Measurements from ENCODE around the gene PRKN.
"Not testable (repeated sequence)": the region's sequence is repeated elsewhere in the genome, so short reads cannot be mapped to it uniquely, and the experiment has no call there.

Gene PRKN

GRCh38 chr6:161876231-161876630, 851.3 kb downstream of the PRKN start:
- ATAC-seq (ENCODE audit: low read depth) (no peak), DNase-seq (ENCODE audit: low spot score) (no peak)
- H3K4me1 ChIP-seq (ENCODE audit: insufficient read depth, poor library complexity, severe bottlenecking) = no peaks in the 10 kb centered on the region
- H3K27ac ChIP-seq (ENCODE audit: poor library complexity, severe bottlenecking) = no peak overlapping the region
- no peaks in the 10 kb centered on the region for H3K9me3 ChIP-seq (ENCODE audit: severe bottlenecking)
- no peaks in the 10 kb centered on the region for H3K36me3 ChIP-seq (ENCODE audit: low read depth)
- H3K4me3 ChIP-seq (ENCODE audit: severe bottlenecking) = no peak overlapping the region
- TF ChIP-seq CTCF (IDR thresholded peaks at IDR 0.05; ENCODE audit: poor library complexity, severe bottlenecking) = no peak
- H3K27me3 ChIP-seq (ENCODE audit: insufficient read depth, poor library complexity, severe bottlenecking) = no peaks in the 10 kb centered on the region

GRCh38 chr6:161870236-161870901, 857.2 kb downstream of the PRKN start:
- Histone ChIP-seq H3K4me3 (ENCODE audit: severe bottlenecking) (no peak overlapping the region), H3K27ac (ENCODE audit: poor library complexity, severe bottlenecking) (no peak overlapping the region), H3K4me1 (ENCODE audit: insufficient read depth, poor library complexity, severe bottlenecking) (no peaks in the 10 kb centered on the region), H3K9me3 (ENCODE audit: severe bottlenecking) (no peaks in the 10 kb centered on the region), H3K36me3 (ENCODE audit: low read depth) (no peaks in the 10 kb centered on the region), H3K27me3 (ENCODE audit: insufficient read depth, poor library complexity, severe bottlenecking) (no peaks in the 10 kb centered on the region)
- DNase-seq (ENCODE audit: low spot score) (no peak), ATAC-seq (ENCODE audit: low read depth) (no peak)
- TF ChIP-seq CTCF (IDR thresholded peaks at IDR 0.05; ENCODE audit: poor library complexity, severe bottlenecking) = no peak

GRCh38 chr6:161869491-161869890, 858.1 kb downstream of the PRKN start:
- Histone ChIP-seq H3K9me3 (ENCODE audit: severe bottlenecking) (no peaks in the 10 kb centered on the region), H3K4me1 (ENCODE audit: insufficient read depth, poor library complexity, severe bottlenecking) (no peaks in the 10 kb centered on the region), H3K27me3 (ENCODE audit: insufficient read depth, poor library complexity, severe bottlenecking) (no peaks in the 10 kb centered on the region), H3K4me3 (ENCODE audit: severe bottlenecking) (no peak overlapping the region), H3K27ac (ENCODE audit: poor library complexity, severe bottlenecking) (no peak overlapping the region), H3K36me3 (ENCODE audit: low read depth) (no peaks in the 10 kb centered on the region)
- DNase-seq (ENCODE audit: low spot score) (no peak), ATAC-seq (ENCODE audit: low read depth) (no peak)
- TF ChIP-seq CTCF (IDR thresholded peaks at IDR 0.05; ENCODE audit: poor library complexity, severe bottlenecking) = no peak

GRCh38 chr6:161866570-161866969, 861.0 kb downstream of the PRKN start:
- H3K27me3 ChIP-seq (ENCODE audit: insufficient read depth, poor library complexity, severe bottlenecking) = no peaks in the 10 kb centered on the region
- DNase-seq (ENCODE audit: low spot score) (no peak), ATAC-seq (ENCODE audit: low read depth) (no peak)
- no peaks in the 10 kb centered on the region for H3K36me3 ChIP-seq (ENCODE audit: low read depth)
- H3K4me1 ChIP-seq (ENCODE audit: insufficient read depth, poor library complexity, severe bottlenecking) = no peaks in the 10 kb centered on the region
- H3K9me3 ChIP-seq (ENCODE audit: severe bottlenecking) = no peaks in the 10 kb centered on the region
- TF ChIP-seq CTCF (IDR thresholded peaks at IDR 0.05; ENCODE audit: poor library complexity, severe bottlenecking) = no peak
- H3K4me3 ChIP-seq (ENCODE audit: severe bottlenecking) = no peak overlapping the region
- H3K27ac ChIP-seq (ENCODE audit: poor library complexity, severe bottlenecking) = no peak overlapping the region

- ATAC-seq (ENCODE audit: low read depth); H3K36me3 ChIP-seq (ENCODE audit: low read depth); H3K4me1 ChIP-seq (ENCODE audit: insufficient read depth, poor library complexity, severe bottlenecking); H3K4me3 ChIP-seq (ENCODE audit: severe bottlenecking); DNase-seq (ENCODE audit: low spot score); H3K27ac ChIP-seq (ENCODE audit: poor library complexity, severe bottlenecking); H3K9me3 ChIP-seq (ENCODE audit: severe bottlenecking); H3K27me3 ChIP-seq (ENCODE audit: insufficient read depth, poor library complexity, severe bottlenecking): not testable (repeated sequence)
Observed at GRCh38 chr6:161861061-161861460, 866.5 kb downstream of the PRKN start.
